Endodermal cell (in vitro differentiated cells): ENCODE results near the gene INMT. TPM values are rescaled to one million over a fixed set of nuclear protein-coding genes. Genes with fewer than 3 reads are reported as not detected.

Experiments used
- DNase-seq: peaks from one replicate; pipeline ENCODE4 v3.0.0-alpha.2; 2017
- H3K27ac ChIP-seq: 2 replicates; pipeline ENCODE4 v1.5.1; 2013; ENCODE audit warnings: mild to moderate bottlenecking, low read depth, low read length, moderate library complexity
- H3K27me3 ChIP-seq: 2 replicates; pipeline ENCODE4 v1.6.1; 2013; ENCODE audit warnings: mild to moderate bottlenecking, low read length, moderate library complexity; ENCODE audit not compliant: insufficient read depth, control insufficient read depth, poor library complexity, severe bottlenecking
- H3K36me3 ChIP-seq: 2 replicates; pipeline ENCODE4 v1.7.0; 2013; ENCODE audit warnings: mild to moderate bottlenecking, low read length, moderate library complexity; ENCODE audit not compliant: control insufficient read depth, insufficient read depth
- H3K4me1 ChIP-seq: one replicate; pipeline ENCODE4 v1.7.0; 2013; ENCODE audit warnings: low read length; ENCODE audit not compliant: control insufficient read depth, insufficient read depth
- H3K4me3 ChIP-seq: 2 replicates; pipeline ENCODE4 v1.5.1; 2013; ENCODE audit warnings: mild to moderate bottlenecking, low read length, moderate library complexity
- H3K9ac ChIP-seq: 2 replicates; pipeline ENCODE4 v1.6.1; 2013; ENCODE audit warnings: mild to moderate bottlenecking, low read length, moderate library complexity; ENCODE audit not compliant: poor library complexity, severe bottlenecking; ENCODE audit errors: extremely low read depth
- H3K9me3 ChIP-seq: 2 replicates; pipeline ENCODE4 v1.6.1; 2013; ENCODE audit warnings: mild to moderate bottlenecking, low read length, moderate library complexity; ENCODE audit not compliant: control insufficient read depth
- H3K27ac Mint-ChIP-seq: 2 replicates; pipeline ENCODE4 v1.8.0; 2020; ENCODE audit warnings: mixed read lengths
- H3K27me3 Mint-ChIP-seq: 2 replicates; pipeline ENCODE4 v1.8.0; 2021; ENCODE audit warnings: mild to moderate bottlenecking, mixed read lengths; ENCODE audit not compliant: insufficient read depth
- H3K36me3 Mint-ChIP-seq: 2 replicates; pipeline ENCODE4 v1.8.0; 2020; ENCODE audit warnings: low read depth, mixed read lengths
- H3K4me1 Mint-ChIP-seq: 2 replicates; pipeline ENCODE4 v1.8.0; 2020; ENCODE audit warnings: mixed read lengths
- H3K4me3 Mint-ChIP-seq: 2 replicates; pipeline ENCODE4 v1.8.0; 2020; ENCODE audit warnings: mild to moderate bottlenecking, moderate library complexity, mixed read lengths
- H3K9me3 Mint-ChIP-seq: 2 replicates; pipeline ENCODE4 v1.8.0; 2020; ENCODE audit warnings: mild to moderate bottlenecking, mixed read lengths
- WGBS, 2 experiments: methylation state at CpG; one replicate each; pipeline versions ENCODE4 v1.1.5 to v1.1.7; 2013; ENCODE audit warnings: missing lambda C conversion rate in 2 of 2, mixed read lengths in 1 of 2; ENCODE audit not compliant: insufficient coverage in 1 of 2, insufficient read length in 1 of 2; 5-methylcytosine and 5-hydroxymethylcytosine counted together
- total RNA-seq, 2 donors: library from RNA; stranded (reverse); fragmentation: NEBNext Ultra II Directional in 1 of 2; extraction: Animal tissue kit (Norgen Biotek cat#: 25700) in 1 of 2; gene quantifications; 2 replicates in 1 of 2; 3 replicates in 1 of 2; pipeline ENCODE4 v1.2.1, GENCODE V29; 2021
- TF ChIP-seq, protein P1 (sequence below): fragments of 200-600 bp; sonication (generic); conservative IDR thresholded peaks from 2 replicates; pipeline ENCODE4 v1.5.0; 2021; ENCODE audit warnings: antibody characterized with exemption, mild to moderate bottlenecking

INMT gene
- total RNA-seq, 2 donors from 2014 or later: 3.0 to 3.3 TPM

- no peaks in the 10 kb centered on the region for H3K4me1 Mint-ChIP-seq
Measured at GRCh38 chr7:30789334-30789711, 37.4 kb downstream of the INMT start.

DNA sequence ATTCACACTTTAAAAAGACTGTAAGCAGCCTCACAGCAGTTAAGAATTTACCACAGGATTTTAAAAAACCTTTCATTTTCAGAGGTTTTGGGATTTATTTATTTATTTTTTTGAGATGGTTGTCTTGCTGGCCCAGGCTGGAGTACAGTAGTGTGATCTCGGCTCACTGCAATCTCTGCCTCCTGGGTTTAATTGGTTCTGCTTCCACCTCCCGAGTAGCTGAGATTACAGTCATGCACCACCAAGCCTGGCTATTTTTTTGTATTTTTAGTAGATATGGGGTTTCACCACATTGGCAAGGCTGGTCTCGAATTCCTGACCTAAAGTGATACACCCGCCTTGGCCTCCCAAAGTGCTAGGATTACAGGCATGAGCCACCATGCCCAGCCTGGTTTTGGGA, 38.4 kb downstream of the INMT start:
- no peak overlapping the region for H3K27ac ChIP-seq
- WGBS, 2 experiments: 91% methylated on average over 3 to 4 of the region's 4 CpGs
- H3K9ac ChIP-seq: no peak overlapping the region

More at GRCh38 chr7:30789334-30789711, 37.4 kb downstream of the INMT start:
- DNase-seq: no peak
- H3K27ac Mint-ChIP-seq: no peak overlapping the region
- no peaks in the 10 kb centered on the region for H3K27me3 ChIP-seq
- no peak overlapping the region for H3K27ac ChIP-seq
- TF ChIP-seq, protein P1, sequence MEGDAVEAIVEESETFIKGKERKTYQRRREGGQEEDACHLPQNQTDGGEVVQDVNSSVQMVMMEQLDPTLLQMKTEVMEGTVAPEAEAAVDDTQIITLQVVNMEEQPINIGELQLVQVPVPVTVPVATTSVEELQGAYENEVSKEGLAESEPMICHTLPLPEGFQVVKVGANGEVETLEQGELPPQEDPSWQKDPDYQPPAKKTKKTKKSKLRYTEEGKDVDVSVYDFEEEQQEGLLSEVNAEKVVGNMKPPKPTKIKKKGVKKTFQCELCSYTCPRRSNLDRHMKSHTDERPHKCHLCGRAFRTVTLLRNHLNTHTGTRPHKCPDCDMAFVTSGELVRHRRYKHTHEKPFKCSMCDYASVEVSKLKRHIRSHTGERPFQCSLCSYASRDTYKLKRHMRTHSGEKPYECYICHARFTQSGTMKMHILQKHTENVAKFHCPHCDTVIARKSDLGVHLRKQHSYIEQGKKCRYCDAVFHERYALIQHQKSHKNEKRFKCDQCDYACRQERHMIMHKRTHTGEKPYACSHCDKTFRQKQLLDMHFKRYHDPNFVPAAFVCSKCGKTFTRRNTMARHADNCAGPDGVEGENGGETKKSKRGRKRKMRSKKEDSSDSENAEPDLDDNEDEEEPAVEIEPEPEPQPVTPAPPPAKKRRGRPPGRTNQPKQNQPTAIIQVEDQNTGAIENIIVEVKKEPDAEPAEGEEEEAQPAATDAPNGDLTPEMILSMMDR: no peak
- no peak overlapping the region for H3K4me3 Mint-ChIP-seq
- WGBS, 2 experiments: 95 to 100% methylated on average over 2 to 3 of the region's 3 CpGs
- no peaks in the 10 kb centered on the region for H3K4me1 ChIP-seq
- no peaks in the 10 kb centered on the region for H3K27me3 Mint-ChIP-seq
- peaks cover 13% of the 10 kb centered on the region for H3K36me3 ChIP-seq
- H3K9me3 ChIP-seq: no peaks in the 10 kb centered on the region
- H3K9me3 Mint-ChIP-seq: no peaks in the 10 kb centered on the region
- H3K4me3 ChIP-seq: no peak overlapping the region
- no peak overlapping the region for H3K9ac ChIP-seq
- peaks cover 36% of the 10 kb centered on the region for H3K36me3 Mint-ChIP-seq

GRCh38 chr7:30791114-30791513, 39.2 kb downstream of the INMT start:
- 77 to 88% methylated on average over 7 to 10 of the region's 10 CpGs for WGBS, 2 experiments
- H3K9ac ChIP-seq: no peak overlapping the region
- TF ChIP-seq, protein P1: peak; percentile 71
- DNase-seq: peak; percentile 80
- no peaks in the 10 kb centered on the region for H3K9me3 Mint-ChIP-seq
- no peaks in the 10 kb centered on the region for H3K27me3 ChIP-seq
- no peak overlapping the region for H3K27ac ChIP-seq
- H3K4me3 ChIP-seq: no peak overlapping the region
- H3K9me3 ChIP-seq: no peaks in the 10 kb centered on the region
- H3K36me3 Mint-ChIP-seq: peaks cover 26% of the 10 kb centered on the region
- H3K27me3 Mint-ChIP-seq: no peaks in the 10 kb centered on the region
- H3K36me3 ChIP-seq: peaks cover 6% of the 10 kb centered on the region
- no peaks in the 10 kb centered on the region for H3K4me1 Mint-ChIP-seq
- H3K27ac Mint-ChIP-seq: peak overlapping the region; percentile 44
- H3K4me1 ChIP-seq: no peaks in the 10 kb centered on the region
- H3K4me3 Mint-ChIP-seq: no peak overlapping the region

More for the DNA sequence above, 38.4 kb downstream of the INMT start:
- TF ChIP-seq, protein P1: no peak
- Histone ChIP-seq H3K9me3 (no peaks in the 10 kb centered on the region), H3K4me1 (no peaks in the 10 kb centered on the region), H3K4me3 (no peak overlapping the region), H3K27me3 (no peaks in the 10 kb centered on the region), H3K36me3 (peaks cover 12% of the 10 kb centered on the region)
- no peaks in the 10 kb centered on the region for H3K9me3 Mint-ChIP-seq
- no peak for DNase-seq
- peaks cover 33% of the 10 kb centered on the region for H3K36me3 Mint-ChIP-seq
- H3K27me3 Mint-ChIP-seq: no peaks in the 10 kb centered on the region
- no peak overlapping the region for H3K27ac Mint-ChIP-seq
- no peaks in the 10 kb centered on the region for H3K4me1 Mint-ChIP-seq
- H3K4me3 Mint-ChIP-seq: no peak overlapping the region
